ENCODE data around the gene COL5A2.

Gene COL5A2

DNA sequence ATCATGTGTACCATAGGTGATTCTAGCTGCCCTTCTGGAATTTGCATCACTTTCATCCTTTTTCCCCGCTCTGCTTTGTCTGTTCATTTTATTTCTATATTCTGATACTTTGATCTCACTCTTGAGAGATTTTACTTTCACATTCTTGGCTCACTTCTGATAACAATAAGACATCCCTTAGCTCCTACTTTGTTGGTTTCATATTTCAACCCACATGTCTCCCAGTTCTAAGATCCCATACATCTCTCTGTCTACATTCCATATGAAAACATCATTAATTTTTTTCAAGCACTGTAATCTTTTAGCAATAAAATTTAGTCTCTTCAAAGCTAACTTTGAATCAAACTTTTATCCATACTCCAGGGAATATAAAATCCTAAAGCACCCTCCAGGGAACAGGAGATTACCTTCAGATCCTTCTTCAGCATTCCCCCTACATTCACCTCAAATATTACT lies 129.8 kb downstream of the COL5A2 start:
- no peak for DNase-seq (ENCODE audit: low spot score)

DNA sequence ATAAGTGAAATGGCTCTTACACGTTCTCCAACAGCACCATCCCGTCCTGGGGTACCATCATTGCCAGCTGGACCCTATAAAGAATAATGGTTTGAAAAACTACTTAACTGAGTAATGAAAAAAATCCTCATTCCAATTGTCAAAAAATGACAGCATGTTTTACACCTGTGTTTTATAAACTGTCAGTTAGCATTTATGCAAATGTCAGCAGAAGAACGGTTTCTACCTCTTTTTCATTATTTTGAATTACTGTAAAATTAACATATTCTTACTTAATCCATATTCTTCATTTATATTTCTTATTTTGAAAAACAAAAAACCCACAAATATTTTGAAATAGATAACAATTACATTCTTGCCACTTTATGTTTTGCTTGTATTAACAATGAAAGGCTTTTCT lies 131.4 kb downstream of the COL5A2 start:
- no peak for DNase-seq (ENCODE audit: low spot score)

DNA sequence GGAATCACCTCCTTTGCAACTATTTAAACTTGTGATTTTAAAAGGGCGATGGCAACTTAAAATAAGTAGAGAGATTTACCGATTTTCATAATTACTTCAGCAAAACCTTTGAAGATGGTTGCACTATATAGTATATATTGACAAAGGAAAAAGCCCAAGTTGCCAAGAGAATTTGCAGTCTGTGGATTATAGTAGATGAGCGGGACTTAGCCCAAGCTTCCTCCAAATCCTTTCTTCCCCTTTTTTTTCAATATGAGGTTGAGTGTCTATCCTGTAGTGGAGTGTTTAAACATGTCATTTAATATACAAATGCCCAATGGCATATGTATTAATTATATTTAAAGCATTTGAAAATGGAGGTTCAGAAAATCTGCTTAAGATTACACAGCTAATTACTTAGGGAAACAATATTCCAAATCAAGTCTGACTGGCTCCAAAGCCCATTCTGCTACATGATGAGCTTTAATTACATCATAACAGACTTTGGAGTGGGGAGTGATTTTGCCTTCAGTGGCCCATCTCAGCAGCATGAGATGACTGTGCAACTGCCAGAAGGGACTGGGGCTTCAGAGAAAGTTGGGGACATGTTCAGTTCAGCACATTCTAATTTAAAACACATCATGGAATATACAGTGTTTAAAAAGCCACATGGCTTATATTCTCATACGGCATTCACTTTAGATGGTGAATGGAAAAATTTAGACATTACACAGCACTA lies 132.2 kb downstream of the COL5A2 start:
- DNase-seq (ENCODE audit: low spot score) = no peak

DNA sequence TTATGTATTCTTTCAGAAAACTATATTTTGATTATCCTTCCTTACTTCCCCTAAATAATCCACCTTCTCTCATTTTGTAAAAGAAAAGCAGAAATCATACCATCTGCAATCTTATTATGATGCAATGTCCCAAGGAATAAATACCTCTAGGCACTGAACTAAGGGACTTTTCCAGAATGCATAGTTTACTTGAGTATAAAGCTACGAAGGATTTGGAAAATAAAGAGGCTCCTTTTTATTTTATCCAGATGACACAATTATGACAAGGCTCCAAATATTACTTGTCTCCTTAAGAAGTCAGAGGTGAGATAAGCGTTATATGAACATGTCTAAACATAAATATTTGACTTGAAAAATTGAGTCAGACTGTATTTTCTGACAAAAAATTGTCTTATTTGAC lies 133.2 kb downstream of the COL5A2 start:
- no peak for DNase-seq (ENCODE audit: low spot score)

DNA sequence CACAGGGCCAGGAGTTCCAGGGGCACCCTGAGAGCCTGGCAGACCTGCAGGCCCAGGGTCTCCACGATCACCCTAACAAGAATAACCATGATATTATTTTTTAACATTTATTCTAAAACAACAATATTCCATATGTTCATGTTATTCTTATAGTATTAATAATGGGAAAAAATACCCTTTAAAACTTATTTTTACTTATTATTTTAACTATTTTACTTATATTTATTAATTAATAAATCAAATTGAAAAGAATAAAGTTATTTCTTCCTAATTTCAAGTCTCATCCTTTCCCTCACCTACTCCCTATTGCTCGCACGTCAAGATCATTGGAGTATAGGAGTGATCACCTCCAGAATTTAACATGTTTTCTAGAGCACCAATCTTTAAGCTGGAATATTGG lies 133.7 kb downstream of the COL5A2 start:
- DNase-seq (ENCODE audit: low spot score) = no peak

DNA sequence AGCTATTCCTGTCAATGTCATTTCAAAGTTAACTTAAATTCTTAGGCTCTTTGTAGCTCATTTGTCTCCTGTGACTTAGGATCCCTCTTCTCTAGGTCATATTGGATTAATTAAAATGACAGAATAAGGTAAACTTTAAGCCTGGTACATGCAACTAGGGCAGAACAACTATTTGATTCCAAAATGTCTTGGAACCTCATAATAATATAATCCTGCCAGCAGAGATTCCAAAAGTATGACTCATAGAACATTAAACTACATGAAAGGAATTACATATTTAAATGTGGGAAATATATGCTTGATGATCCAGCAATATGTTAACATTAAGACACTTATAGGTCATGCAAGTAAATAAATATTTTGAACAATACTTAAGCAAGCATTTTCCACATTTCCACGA lies 142.0 kb downstream of the COL5A2 start:
- no peak for DNase-seq (ENCODE audit: low spot score)

DNA sequence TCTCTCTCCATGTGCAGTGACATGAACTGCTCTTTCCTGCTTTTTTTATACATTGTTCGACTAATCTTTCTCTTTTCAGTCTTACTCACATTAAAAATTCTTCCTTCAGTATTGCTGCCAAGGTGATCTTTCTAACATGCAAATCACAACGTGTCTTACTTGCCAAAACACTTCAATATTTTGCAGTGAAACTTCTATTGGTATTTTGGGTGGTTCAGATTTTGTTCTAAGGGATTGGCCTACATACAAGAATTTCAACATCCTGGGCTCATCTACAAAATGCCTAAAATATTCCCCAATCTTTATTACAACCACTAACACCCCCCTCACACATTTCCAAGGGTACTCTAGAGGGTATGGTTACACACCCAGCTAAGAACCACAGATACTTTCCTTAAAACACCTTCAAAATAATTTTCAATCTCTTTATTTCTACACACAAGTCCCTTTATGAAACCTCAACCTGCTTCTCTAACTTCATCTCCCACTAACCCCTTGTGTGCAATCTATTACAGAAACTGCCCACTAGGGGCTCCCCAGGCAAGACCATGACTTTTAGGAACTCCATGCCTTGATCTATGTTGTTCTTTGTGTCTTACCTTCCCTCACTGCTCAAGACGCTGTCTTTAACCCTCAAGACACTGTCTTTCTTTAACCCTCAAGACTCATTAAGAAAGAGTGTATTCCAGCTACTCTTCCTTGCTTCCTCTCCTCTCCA lies 154.5 kb downstream of the COL5A2 start:
- DNase-seq (ENCODE audit: low spot score) = no peak

DNA sequence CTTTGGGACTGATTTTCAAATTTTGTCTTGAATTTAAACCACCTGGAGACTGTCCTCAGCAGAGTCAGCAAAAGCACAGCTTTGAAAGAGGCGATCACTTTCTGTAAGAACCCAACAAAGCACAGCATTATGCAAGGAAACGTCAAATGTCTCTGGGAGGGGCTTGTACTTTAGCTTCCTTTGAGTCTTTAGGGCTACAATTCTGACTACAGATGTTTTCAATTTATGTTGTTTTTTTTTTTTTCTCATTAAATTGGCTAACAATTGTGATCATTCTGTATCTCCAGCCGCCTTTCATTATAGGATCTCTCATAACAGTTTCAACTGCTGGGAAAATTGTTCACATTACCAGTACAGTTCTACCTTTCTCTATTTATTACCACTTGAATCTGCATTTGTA lies 157.1 kb downstream of the COL5A2 start:
- DNase-seq (ENCODE audit: low spot score) = peak; percentile 14

DNA sequence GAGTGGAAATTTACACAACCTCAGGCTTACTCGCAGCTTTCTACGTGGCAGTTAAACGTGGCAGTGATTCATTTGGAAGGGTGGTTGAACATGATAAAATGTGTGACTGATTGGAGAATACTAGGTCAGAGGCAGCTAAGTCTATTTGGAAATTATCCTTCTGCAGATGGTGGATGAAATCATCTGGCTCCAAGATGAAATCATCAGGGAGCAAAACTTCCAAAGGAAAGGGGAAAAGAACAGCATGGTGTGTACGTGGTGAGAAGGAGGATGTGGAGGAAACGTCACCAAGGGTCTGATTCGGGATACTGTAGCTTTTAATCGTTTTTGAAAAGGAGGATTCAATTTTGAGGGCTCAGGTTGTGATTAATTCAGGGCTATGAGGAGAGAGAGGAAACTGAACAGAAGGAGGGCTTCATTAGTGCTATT lies 157.5 kb downstream of the COL5A2 start:
- peak; percentile 13 for DNase-seq (ENCODE audit: low spot score)

DNA sequence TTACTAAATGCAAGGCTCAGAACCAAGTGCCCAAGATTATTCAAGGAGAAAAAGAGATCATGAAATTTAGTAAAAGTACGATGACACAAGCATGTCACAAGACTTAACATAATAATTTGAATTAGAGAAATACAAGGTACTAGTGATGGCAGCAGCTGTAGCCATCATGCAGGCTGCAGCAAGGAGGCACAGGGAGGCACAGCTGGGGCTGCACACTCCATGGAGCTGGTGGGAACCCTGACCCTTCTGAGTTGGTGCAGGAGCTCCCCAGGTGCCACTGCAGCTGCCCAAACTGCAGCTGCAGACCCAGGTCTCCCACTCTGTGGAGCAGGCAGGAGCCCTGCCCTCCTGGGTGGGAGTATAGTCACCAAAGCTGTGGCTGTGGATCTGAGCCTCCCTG lies 159.4 kb downstream of the COL5A2 start:
- no peak for DNase-seq (ENCODE audit: low spot score)

DNA sequence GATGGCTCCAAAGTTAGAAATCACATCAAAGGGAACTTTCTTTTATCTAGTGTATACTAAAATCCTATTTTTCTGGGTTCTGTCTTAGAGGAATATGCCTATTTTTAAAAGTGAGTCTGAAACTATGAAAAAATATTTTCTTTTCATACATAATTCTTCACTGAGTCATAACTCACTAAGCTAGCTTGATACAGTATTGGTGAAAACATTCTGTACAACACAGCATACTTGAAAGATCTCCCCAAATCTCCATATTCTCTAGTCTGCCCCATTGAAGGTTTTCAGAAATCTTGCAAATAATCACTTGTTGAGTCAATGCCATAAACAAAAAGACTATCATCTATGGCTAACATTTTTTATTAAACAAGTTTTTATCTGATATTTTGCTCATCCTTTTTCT lies 160.9 kb downstream of the COL5A2 start:
- no peak for DNase-seq (ENCODE audit: low spot score)

DNA sequence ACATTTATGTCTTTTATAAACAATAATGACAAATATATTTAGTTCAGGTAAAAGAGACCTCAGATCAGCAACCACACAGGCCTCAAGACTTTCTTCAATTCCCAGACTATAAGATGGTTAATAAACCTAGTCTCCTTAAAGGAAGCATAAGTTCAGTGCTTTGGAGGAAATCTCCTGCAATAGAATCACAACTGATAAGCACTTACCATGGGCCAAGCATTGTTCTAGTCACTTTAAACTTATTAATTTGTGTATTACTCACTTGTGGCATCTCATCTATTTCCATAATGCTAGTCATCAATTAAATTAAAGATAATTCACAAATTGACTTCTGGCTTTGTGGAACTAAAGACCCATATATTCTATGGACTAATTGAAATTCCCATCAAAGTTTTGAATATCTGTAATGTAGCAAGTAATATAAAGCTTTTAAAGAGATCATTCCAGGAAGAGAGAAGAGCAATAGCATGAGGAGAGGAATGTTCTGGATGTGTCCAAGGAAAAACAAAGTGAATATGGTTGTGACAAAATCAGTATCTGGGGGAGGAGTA lies 163.2 kb downstream of the COL5A2 start:
- DNase-seq (ENCODE audit: low spot score) = no peak

DNA sequence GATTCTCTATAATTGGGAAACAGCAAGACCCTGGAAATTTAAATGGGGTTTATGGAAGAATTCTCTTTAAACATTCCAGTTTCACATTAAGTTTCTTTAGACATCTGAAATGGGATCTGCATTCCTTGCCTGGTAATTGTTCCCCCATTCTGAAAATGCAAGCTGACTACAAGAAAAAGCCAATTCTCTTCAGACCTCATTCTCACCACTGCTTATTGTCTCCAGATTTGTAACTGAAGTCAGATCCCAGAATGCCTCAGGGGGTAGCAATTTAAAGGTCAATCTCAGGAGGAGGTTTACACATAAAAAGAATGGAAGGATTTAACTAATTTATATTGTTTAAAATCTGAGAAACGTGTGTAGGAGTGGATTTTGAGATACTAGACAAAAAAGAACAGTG lies 164.2 kb downstream of the COL5A2 start:
- no peak for DNase-seq (ENCODE audit: low spot score)

DNA sequence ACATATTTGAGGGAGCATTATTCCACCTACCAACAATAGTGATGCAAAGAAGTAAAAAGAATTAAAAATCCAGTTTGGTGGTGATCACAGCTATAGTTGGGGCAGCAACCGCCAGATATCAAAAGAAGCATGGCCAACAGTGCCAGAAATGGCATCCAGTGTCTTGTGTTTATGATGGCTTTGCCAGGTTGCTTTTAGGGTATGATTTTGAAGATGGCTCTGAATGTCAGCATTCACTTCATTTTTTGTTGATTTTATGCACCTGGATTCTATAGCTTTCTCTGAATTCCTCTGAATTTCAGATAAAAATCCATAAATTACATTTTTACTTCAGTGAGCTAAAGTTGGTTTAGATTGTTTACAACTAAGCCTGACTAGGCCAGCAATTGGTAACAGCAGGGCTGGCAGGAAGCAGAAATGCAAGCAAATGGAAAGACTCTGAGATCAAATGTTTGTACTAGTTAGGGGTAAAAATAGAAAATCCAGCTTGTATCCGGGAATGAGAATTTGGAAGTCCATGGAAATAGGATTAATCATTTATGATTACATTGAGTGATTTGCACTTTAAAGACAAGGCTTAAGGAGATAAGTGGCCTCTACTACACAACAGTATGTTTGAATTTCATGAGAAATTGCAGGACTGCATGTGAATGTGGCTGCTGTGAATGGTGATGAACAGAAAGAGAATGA lies 165.0 kb downstream of the COL5A2 start:
- DNase-seq (ENCODE audit: low spot score) = peak; percentile 16

DNA sequence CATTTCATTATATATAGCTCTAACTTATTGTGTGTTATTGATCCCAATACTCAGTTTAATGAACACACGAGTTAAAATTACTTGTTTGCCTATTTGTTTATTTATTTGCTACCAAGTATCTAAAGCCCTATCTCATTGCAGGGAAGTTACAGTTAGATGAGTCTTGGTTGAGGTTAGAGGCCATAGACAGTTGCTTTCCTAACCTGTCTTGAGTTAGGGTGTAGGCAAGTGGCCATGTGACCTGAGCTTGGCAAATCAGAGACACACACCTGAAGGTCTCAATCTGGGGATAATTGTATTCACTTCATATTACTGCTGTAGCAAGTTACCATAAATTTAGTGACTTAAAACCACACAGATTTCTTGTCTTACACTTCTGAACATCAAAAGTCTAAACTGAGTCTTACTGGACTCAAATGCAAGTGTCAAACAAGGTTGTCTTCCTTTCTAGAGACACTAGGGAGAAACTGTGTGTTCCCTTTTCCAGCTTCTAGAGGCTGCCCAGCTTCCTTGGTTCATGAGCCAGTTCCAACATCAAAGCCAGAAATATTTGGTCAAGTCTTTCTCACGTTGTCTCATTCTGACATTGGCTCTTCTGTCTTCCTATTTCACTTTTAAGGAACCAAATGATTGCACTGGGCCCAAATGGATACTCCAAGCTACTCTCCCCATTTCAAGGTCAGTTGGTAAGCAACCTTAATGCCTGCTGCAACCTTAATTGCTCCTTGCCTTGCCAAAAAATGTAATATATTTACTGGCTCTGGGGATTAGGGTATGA lies 165.7 kb downstream of the COL5A2 start:
- no peak for DNase-seq (ENCODE audit: low spot score)

DNA sequence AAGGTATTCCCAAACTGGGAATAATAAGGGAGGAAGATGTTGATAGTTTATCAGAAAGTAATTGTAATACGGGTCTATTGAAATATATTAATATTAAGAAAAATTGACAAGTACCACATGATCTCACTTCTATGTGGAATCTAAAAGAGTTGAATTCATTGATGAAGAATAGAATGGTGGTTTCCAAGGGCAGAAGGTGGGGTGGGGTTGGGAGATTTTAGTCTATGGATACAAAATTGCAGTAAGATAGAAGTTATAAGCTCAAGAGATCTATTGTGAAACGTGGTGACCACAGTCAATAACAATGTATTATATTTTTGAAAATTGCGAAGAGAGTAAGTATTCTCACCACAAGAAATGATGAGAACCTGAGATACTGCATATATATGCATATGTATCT lies 166.5 kb downstream of the COL5A2 start:
- DNase-seq (ENCODE audit: low spot score) = no peak

DNA sequence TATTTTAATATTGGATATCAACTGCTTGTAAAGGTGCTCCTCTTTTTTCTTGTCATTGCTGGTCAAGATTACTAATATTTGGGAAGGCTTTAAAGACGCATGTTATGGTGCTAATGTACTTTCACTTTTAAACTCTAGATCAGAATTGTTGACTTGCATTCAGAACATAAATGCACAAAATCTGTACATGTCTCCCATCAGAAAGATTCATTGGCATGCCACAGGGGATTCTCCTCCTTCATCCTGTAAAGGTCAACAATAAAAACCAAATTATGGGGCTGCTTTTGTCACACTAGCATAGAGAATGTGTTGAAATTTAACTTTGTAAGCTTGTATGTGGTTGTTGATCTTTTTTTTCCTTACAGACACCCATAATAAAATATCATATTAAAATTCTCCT lies 167.2 kb downstream of the COL5A2 start:
- no peak for DNase-seq (ENCODE audit: low spot score)

DNA sequence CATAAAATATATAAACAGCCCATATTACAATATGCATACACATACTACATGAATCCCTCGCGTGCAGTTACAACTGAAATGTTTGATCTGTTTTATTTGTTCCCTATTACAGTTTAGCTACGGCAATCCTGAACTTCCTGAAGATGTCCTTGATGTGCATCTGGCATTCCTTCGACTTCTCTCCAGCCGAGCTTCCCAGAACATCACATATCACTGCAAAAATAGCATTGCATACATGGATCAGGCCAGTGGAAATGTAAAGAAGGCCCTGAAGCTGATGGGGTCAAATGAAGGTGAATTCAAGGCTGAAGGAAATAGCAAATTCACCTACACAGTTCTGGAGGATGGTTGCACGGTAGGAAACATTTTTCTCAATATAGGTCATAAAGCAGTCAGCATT lies 169.0 kb downstream of the COL5A2 start:
- no peak for DNase-seq (ENCODE audit: low spot score)

DNA sequence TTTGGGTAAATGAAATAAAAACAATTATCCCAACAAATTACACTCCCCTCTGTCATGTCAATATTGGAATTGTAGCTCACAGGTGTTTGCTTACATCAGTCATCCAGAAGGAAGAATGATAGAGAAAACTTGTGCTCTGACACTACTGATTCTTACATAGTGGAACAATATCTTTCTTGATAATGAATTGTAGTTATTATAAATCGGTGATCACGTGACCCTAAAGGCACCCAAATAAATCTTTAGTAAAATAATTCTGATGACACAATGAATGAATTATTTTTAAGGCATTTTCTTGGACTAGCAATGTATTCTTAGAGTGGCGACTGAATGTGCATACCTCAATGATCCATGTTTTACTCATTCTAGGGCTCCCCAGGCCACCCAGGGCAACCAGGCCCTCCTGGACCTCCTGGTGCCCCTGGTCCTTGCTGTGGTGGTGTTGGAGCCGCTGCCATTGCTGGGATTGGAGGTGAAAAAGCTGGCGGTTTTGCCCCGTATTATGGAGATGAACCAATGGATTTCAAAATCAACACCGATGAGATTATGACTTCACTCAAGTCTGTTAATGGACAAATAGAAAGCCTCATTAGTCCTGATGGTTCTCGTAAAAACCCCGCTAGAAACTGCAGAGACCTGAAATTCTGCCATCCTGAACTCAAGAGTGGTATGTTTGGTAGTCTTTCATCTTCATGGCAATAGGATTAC lies 170.9 kb downstream of the COL5A2 start:
- DNase-seq (ENCODE audit: low spot score) = no peak

DNA sequence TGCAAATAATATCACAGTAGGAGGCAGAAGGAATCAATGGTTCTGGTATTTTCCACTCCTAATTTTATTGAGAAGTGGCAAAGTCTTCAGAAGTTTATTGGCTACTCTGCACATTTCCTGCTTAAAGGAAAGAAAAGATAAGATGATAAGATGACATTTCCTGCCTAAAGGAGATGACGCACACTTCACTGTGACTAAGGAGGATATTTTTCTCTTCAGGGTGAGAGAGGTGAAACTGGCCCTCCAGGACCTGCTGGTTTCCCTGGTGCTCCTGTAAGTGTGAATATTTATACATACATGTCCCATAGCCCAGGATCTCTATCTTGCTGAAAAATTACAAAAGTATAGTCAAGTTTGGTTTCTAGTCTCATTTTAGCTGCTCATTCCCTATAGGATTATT lies 177.5 kb downstream of the COL5A2 start:
- DNase-seq (ENCODE audit: low spot score) = no peak

DNA sequence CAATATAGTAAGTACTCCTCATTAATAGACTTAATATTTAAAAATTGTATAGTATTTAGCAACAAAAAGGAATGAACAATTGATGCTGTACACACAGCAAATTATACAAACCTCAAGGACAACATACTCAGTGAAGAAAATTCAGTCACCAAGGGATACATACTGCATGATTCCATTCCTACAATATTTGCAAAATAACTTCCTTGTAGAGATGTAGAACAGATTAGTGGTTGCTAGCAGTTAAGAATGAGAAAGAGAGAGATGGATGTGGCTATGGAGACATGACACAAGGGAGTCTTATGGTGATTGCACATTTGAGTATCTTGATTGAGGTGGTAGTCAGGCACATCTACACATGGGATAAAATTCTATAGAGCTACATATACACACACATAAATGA lies 179.3 kb downstream of the COL5A2 start:
- DNase-seq (ENCODE audit: low spot score) = no peak

Data from AG08396 (cell line).